ENCODE results near the gene GPR31.

The GPR31 gene

GRCh38 chr6:167137081-167137480, 20.7 kb downstream of the GPR31 start:
- DNase-seq = no peak

GRCh38 chr6:167136376-167136775, 21.4 kb downstream of the GPR31 start:
- DNase-seq = no peak

DNA sequence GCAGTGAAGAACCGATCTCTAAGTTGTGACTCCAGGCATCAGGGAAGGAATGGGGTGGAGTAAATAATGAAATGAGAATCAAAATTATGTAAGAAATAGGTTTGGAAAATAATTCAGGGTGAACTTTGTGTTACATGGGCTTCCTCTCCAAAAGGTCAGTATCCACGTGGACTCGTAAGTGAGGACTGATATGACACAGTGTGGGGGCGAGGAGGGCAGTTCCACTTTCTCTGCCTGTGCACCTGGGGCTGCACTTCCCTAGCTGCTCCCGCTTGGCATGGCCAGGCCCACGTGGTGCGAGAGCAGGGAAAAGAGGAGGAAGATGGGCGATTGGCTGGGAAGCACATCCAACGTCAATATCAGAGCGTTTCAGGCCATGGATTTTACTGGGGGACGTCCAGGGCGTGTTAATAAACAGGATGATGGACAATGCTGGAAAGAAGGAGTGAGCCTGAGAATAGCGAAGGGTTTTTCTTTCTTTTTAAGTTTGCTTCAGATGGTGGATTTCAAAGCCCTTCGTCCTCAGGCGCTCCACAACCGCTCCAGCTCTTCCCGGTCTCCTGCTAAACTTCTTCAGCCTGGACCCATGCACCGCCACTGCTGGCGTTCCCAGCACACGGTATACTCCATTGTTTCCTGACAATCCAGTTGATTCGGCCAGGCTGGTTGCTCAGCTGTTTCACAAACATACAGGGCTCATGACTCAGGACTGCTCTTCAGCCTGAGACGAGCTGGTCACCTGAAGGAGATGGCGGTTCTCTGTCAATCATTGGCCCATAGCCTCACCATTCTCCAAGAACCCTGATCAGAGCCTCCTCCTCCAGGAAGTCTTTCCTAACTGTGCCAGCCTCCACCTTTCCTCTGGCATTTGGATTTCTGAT, 23.1 kb downstream of the GPR31 start:
- no peak for DNase-seq

DNA sequence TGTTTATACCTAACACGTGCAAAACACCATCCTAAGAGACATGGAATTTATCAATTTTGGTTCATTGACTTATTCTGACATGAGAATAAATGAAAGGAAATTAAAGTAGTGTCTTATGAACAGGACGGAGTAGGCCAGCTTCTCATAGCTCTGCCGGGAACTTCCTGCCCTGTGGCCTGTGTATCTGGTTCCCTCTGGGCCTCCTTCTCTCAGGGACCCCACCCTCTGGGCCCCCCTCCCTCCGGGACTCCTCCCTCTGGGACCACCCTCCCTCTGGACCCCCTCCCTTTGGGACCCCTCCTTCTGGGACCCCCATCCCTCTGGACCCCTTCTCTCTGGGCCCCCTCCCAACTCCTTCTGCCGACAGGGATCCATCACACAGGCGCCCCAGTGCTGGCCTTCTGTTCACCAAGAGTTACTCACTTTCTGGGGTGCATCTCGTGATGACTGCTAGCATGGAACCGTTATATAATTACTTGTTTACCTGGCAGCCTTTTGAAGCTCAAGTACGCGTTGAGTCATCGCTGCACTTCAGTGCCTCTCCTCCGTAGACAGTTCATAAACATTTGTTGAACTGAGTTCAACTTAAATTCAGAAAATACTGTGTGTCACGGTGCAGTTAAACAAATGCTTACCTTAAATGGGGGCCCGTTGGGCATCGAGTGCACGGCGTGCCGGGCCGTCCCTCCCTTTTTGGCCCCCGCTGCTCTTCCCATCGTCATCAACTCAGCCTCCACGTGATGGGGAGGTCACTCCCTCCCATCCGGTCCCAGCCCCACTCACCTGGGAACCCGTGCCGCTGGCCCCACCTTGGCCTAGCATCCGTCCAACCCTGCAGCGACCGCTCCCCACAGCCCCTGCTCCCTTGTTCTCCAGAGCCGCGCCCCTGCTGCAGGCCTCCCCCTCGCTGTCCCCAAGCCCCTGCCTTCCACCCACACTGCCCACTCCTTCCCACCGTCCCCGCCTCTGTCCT, 26.8 kb downstream of the GPR31 start:
- no peak for DNase-seq

- DNase-seq = no peak
Measured at GRCh38 chr6:167130008-167130677, 27.6 kb downstream of the GPR31 start.

DNA sequence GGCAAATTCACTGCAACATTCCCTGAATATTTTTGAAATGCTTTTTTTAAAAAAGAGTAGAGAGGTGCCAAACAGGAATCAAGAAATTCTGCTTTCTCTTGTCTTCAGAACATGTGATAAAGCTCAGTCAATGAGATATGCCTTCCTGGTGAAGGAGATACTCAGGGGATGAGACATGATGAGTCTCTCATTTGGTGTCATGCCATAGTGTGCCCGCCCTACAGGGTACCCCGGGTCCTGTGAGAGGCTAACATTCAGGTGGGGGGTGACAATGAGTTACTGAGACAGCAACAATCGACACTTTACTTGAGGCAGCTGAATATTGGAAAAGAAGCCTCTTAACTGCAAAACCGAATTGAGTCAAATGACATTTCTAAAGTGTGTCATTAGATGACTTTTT, 28.2 kb downstream of the GPR31 start:
- DNase-seq = no peak

- no peak for DNase-seq
Measured at GRCh38 chr6:167129159-167129558, 28.6 kb downstream of the GPR31 start.

- DNase-seq = no peak
Measured at GRCh38 chr6:167127785-167128531, 29.8 kb downstream of the GPR31 start.

- DNase-seq = no peak
Measured at GRCh38 chr6:167125855-167126349, 31.9 kb downstream of the GPR31 start.

- no peak for DNase-seq
Measured at GRCh38 chr6:167125410-167125809, 32.4 kb downstream of the GPR31 start.

DNA sequence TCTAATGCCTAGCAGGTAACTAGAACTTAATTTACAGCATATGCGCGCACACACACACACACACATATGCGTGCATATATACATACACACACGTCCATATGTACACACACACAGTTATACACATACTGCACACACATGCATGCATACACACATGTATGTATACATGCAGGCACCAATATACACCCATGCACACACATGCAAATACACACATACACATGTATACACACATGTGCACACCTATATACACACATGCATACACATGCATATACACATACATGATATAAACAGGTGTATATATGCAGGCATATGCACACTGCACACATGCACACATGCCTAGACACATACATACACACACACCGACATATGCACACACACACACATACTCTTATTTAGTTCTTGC, 33.0 kb downstream of the GPR31 start:
- no peak for DNase-seq

- no peak for DNase-seq
Measured at GRCh38 chr6:167122827-167123657, 34.7 kb downstream of the GPR31 start, which contains the start of gene CCR6. CCR6 (plus strand) TSS chr6:167123096; CDS start chr6:167136135, 13,039 bp downstream.

DNA sequence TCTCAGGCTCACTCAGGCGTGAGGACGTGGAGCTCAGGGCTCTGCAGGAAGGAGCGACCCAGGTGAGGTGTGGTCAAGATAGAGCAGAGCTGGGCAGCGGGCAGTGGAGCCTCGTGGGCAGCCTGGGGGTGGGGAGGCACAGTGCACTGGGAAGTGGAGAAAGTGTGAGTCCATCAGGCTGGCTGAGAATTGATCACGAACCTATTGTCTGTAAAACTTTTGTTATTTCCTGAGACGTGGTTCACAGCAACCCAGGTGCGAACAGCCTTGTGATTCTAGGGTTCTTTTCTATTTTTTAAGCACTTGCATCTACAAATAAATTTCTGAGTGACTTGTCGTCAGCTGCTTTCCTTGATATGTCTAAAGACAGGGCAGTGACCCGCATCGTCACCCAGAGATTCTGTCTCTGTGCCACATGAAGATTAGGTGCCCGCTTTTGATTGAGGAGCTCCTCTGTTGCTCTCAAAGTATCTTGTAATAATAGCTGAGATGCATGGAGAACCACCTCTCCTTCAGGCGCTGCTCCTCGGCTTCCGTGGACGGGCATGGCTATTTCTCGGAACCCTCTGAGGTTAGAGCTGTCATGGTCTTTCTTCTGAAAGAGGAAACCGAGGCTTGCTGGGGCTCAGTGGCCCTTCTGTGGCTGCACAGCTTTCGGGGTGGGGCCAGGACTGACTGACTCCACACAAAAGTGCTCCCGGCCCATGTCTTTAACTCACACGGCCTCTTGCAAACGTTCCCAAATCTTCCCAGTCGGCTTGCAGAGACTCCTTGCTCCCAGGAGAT, 35.5 kb downstream of the GPR31 start:
- no peak for DNase-seq

GRCh38 chr6:167121335-167121841, 36.4 kb downstream of the GPR31 start:
- no peak for DNase-seq

GRCh38 chr6:167120583-167120903, 37.2 kb downstream of the GPR31 start:
- no peak for DNase-seq

DNA sequence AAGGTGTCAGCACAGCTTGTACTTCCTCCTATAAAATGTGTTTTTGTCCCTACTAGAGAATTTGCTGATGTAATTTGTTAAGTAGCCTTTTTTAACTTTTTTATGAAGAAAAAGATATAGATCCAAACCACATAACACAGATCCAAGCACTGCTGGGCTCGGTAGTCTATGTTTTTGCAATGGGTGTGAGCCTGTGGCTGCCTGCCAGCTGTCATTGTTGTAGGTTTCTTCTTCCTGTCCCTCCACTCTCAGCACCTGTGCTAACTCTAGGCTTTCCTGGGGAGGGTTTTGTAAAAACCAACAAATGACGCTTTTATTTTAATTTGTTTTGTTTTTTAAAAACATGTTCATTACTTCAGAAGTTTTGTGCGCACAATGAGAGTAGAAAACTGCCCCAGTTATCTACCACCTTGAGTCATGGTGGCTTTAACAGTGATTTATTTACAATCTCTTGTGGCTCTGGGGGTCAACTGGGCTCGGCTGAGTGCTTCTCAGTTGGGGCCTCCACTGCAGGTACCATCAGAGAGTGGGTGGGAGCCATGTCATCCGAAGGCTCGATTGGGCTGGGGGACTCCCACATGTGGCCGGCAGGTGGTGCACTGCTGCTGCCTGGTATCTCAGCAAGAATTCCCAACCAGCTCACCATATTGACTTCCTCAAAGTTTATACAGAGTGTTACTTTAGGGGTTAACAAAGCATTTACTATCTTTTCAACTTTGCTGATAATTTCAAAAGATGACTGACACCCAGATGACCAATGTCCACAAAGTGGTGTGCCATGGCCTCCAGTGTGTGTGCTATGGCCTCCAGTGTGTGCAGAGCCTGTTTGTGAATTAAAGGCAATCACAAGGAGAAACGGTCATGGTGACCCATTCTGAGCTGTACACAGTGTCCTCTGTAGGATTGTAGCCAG, 37.9 kb downstream of the GPR31 start:
- DNase-seq = no peak

DNA sequence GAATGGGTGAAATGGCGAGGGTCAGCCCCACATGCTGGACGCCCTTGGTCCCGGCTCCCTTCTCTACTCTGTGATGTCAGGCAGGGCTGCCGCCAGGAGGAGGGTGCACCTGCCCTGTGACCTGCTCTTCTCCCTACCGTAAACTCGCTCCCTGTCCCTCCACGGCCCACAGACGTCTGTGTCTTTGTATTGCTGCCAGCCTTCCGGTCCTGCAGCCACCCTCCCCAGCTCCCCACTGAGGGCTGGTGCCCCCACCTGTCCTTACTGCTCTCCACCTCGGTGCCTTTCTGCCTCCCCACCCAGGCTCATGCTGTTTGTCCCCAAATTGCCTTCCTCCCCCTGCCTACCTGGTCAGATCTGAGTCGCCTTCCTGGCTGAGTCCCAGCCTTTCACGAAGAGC, 38.9 kb downstream of the GPR31 start:
- DNase-seq = no peak

- no peak for DNase-seq
Measured at GRCh38 chr6:167118006-167118405, 39.8 kb downstream of the GPR31 start.

GRCh38 chr6:167116838-167117228, 40.9 kb downstream of the GPR31 start:
- DNase-seq = no peak

Measured in fibroblast of upper back skin (primary cell).